Prostate gland (tissue), 2 donors: ENCODE results near the gene RIPOR2.

Experiments used
- POLR2A ChIP-seq: fragments of 450-650 bp; IDR thresholded peaks from one replicate; pipeline ENCODE4 v1.6.1; 2016; ENCODE audit warnings: antibody characterized with exemption, mild to moderate bottlenecking
- TF ChIP-seq, protein P1 (sequence below), 4 experiments: fragments of 200-600 bp in 2 of 4; fragments of 450-650 bp in 2 of 4; sonication (generic) in 2 of 4; IDR thresholded peaks; 1 replicate in 3 of 4; 2 replicates in 1 of 4; pipeline ENCODE4 v1.5.1; 2016 to 2019; ENCODE audit warnings: antibody characterized with exemption in 4 of 4, mild to moderate bottlenecking in 2 of 4, moderate library complexity in 2 of 4

DNA sequence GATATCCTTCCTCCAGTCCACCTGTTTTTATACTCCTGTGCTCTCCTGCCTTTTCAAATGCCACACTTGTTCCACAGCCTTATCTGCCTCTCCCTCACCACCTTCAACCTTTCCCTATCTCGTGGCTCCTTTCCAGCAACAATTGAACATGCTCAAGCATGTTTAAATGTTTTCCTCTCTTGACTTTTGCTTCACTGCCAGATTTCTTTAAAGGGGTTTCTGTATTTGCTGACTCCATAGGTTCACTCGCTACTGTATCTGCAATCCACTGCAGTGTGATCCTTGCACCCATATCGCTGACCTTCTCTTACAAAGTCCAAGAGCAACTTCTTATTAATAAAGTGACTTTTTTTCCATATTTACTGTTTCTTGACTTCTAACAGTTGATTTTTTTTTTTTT lies 172.2 kb downstream of the RIPOR2 start:
- TF ChIP-seq, protein P1, sequence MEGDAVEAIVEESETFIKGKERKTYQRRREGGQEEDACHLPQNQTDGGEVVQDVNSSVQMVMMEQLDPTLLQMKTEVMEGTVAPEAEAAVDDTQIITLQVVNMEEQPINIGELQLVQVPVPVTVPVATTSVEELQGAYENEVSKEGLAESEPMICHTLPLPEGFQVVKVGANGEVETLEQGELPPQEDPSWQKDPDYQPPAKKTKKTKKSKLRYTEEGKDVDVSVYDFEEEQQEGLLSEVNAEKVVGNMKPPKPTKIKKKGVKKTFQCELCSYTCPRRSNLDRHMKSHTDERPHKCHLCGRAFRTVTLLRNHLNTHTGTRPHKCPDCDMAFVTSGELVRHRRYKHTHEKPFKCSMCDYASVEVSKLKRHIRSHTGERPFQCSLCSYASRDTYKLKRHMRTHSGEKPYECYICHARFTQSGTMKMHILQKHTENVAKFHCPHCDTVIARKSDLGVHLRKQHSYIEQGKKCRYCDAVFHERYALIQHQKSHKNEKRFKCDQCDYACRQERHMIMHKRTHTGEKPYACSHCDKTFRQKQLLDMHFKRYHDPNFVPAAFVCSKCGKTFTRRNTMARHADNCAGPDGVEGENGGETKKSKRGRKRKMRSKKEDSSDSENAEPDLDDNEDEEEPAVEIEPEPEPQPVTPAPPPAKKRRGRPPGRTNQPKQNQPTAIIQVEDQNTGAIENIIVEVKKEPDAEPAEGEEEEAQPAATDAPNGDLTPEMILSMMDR (IDR thresholded peaks at IDR 0.05), result no peak
- TF ChIP-seq POLR2A, result no peak
